Ectodermal cell (in vitro differentiated cells): Measurements from ENCODE around the gene SMAD4.
"Not testable (repeated sequence)": the region's sequence is repeated elsewhere in the genome, so short reads cannot be mapped to it uniquely, and the experiment has no call there.

Source experiments
- H3K27ac ChIP-seq: 2 replicates; pipeline ENCODE4 v1.7.0; 2013; ENCODE audit warnings: mild to moderate bottlenecking, low read depth, low read length; ENCODE audit not compliant: insufficient read depth, poor library complexity, severe bottlenecking
- H3K27me3 ChIP-seq: 2 replicates; pipeline ENCODE4 v1.7.0; 2013; ENCODE audit warnings: mild to moderate bottlenecking, low read length; ENCODE audit not compliant: insufficient read depth, control insufficient read depth, poor library complexity, severe bottlenecking
- H3K36me3 ChIP-seq: one replicate; pipeline ENCODE4 v1.7.0; 2013; ENCODE audit warnings: low read length; ENCODE audit not compliant: control insufficient read depth, insufficient read depth
- H3K4me1 ChIP-seq: one replicate; pipeline ENCODE4 v1.7.0; 2013; ENCODE audit warnings: low read length; ENCODE audit not compliant: control insufficient read depth, insufficient read depth
- H3K4me3 ChIP-seq: 2 replicates; pipeline ENCODE4 v1.7.0; 2013; ENCODE audit warnings: low read depth, low read length, control low read depth; ENCODE audit not compliant: insufficient read depth
- H3K9me3 ChIP-seq: 2 replicates; pipeline ENCODE4 v1.7.0; 2013; ENCODE audit warnings: mild to moderate bottlenecking, low read length, moderate library complexity; ENCODE audit not compliant: control insufficient read depth
- WGBS, 2 experiments: methylation state at CpG; one replicate each; pipeline ENCODE4 v1.1.7; 2013; ENCODE audit warnings: missing lambda C conversion rate in 2 of 2; 5-methylcytosine and 5-hydroxymethylcytosine counted together

Gene SMAD4

GRCh38 chr18:51107598-51108305 is 77.7 kb downstream of the SMAD4 start:
- peaks cover 2% of the 10 kb centered on the region for H3K9me3 ChIP-seq
- no peak overlapping the region for H3K27ac ChIP-seq
- H3K4me3 ChIP-seq, result no peak overlapping the region
- H3K4me1 ChIP-seq, result no peaks in the 10 kb centered on the region
- no peaks in the 10 kb centered on the region for H3K36me3 ChIP-seq
- WGBS, 2 experiments, result 90 to 93% methylated on average over 9 of the region's 9 CpGs
- H3K27me3 ChIP-seq, result no peaks in the 10 kb centered on the region

DNA sequence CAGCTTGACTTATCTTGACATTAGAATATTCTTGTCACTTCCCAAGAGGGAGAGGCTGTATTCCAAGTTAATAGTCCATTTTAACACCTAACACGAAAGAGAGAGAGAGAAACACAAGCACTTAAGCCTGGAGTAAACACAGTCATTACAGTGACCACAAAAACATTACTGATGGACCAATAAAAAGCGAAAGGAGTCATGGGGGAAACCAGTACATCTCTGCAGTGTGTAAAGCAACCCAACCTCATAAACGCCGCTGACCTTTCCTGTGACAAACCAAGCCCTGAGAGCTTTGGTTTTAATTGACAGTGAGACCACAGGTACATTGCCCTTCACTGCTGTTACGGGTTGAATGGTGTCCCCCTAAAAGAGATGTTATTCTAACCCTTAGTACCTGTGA is 78.3 kb downstream of the SMAD4 start:
- no peaks in the 10 kb centered on the region for H3K9me3 ChIP-seq
- H3K4me3 ChIP-seq, result no peak overlapping the region
- no peak overlapping the region for H3K27ac ChIP-seq
- no peaks in the 10 kb centered on the region for H3K4me1 ChIP-seq
- WGBS, 2 experiments, result 93 to 95% methylated on average over 5 of the region's 5 CpGs
- no peaks in the 10 kb centered on the region for H3K36me3 ChIP-seq
- H3K27me3 ChIP-seq, result no peaks in the 10 kb centered on the region

DNA sequence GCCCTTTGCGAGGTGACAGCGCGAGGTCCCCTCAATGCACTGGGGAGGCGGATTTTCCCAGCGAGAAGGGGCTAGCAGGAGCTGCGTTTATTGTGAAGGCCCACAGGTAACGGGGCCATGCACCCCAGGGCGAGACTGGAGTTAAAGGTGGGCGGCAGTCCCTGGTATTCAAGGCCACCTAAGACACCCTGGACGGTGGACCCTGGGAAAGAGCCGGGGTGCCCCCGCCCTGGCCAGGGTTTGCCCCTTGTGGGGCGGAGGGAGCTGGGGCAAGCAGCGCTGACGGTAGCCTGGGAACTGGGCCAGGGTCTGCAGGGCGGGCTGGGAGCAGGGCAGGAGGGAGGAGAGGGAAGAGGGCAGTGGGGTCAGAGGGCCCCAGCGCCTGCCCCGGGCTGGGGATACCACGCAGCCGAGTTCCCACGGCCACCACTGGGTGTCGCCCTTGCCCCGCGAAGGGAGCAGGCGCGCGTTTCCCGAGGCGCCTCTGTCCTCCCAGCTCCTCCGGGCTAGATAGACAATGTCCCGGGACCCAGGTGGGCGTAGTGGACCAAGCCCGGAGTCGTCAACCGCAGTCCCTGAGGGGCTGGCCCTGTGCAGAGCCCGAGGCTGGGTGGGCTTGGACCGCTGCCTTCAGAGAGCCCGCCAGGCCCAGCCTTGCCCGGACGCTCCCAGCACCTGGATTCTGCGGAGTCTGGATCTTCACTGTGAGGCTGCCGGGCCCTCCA is 80.2 kb downstream of the SMAD4 start:
- Histone ChIP-seq H3K36me3 (no peaks in the 10 kb centered on the region), H3K9me3 (no peaks in the 10 kb centered on the region), H3K27me3 (no peaks in the 10 kb centered on the region), H3K27ac (no peak overlapping the region), H3K4me1 (no peaks in the 10 kb centered on the region), H3K4me3 (no peak overlapping the region)
- 45 to 46% methylated on average over 42 of the region's 42 CpGs for WGBS, 2 experiments

- not testable (repeated sequence) for H3K4me3 ChIP-seq, H3K27me3 ChIP-seq, H3K9me3 ChIP-seq, H3K27ac ChIP-seq, H3K4me1 ChIP-seq, H3K36me3 ChIP-seq
- WGBS, 2 experiments, result 97% methylated on average over 24 of the region's 24 CpGs
Observed at GRCh38 chr18:51111633-51112355, 81.8 kb downstream of the SMAD4 start.

DNA sequence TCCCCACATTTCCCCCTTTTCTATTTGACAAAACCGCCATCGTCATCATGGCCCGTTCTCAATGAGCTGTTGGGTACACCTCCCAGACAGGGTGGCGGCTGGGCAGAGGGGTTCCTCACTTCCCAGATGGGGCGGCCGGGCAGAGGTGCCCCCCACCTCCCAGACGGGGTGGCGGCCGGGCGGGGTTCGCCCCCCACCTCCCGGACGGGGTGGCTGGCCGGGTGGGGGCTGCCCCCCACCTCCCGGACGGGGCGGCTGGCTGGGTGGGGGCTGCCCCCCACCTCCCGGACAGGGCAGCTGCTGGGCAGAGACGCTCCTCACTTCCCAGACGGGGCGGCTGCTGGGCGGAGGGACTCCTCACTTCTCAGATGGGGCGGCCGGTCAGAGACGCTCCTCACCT is 87.0 kb downstream of the SMAD4 start:
- H3K9me3 ChIP-seq, H3K27ac ChIP-seq, H3K36me3 ChIP-seq, H3K4me1 ChIP-seq, H3K27me3 ChIP-seq, H3K4me3 ChIP-seq: not testable (repeated sequence)
- 95 to 98% methylated on average over 23 to 25 of the region's 25 CpGs for WGBS, 2 experiments

GRCh38 chr18:51119561-51119960 is 89.5 kb downstream of the SMAD4 start:
- not testable (repeated sequence) for H3K27me3 ChIP-seq, H3K9me3 ChIP-seq, H3K4me3 ChIP-seq, H3K4me1 ChIP-seq, H3K27ac ChIP-seq, H3K36me3 ChIP-seq
- 93 to 94% methylated on average over 11 of the region's 11 CpGs for WGBS, 2 experiments

DNA sequence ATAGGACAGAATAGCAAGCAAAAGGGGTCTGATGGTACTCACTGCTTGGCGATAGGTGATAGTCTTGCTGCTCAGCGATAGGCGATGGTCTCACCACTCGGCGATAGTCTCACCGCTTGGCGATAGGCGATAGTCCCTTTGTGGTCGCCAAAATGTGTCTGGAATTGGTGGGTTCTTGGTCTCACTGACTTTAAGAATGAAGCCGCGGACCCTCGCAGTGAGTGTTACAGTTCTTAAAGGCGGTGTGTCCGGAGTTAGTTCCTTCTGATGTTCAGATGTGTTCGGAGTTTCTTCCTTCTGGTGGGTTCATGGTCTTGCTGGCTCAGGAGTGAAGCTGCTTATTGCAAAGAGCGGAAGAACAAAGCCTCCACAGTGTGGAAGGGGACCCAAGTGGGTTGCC is 90.0 kb downstream of the SMAD4 start:
- H3K36me3 ChIP-seq, H3K4me1 ChIP-seq, H3K27ac ChIP-seq, H3K27me3 ChIP-seq, H3K4me3 ChIP-seq, H3K9me3 ChIP-seq: not testable (repeated sequence)
- 95% methylated on average over 16 of the region's 16 CpGs for WGBS, 2 experiments

- no peaks in the 10 kb centered on the region for H3K27me3 ChIP-seq
- no peaks in the 10 kb centered on the region for H3K4me1 ChIP-seq
- no peaks in the 10 kb centered on the region for H3K9me3 ChIP-seq
- no peak overlapping the region for H3K4me3 ChIP-seq
- no peaks in the 10 kb centered on the region for H3K36me3 ChIP-seq
- WGBS, 2 experiments, result 94 to 95% methylated on average over 33 of the region's 33 CpGs
- H3K27ac ChIP-seq, result no peak overlapping the region
Observed at GRCh38 chr18:51120809-51121596, 91.0 kb downstream of the SMAD4 start.

GRCh38 chr18:51121597-51121857 is 91.5 kb downstream of the SMAD4 start:
- Histone ChIP-seq H3K4me1 (no peaks in the 10 kb centered on the region), H3K27me3 (no peaks in the 10 kb centered on the region), H3K36me3 (no peaks in the 10 kb centered on the region), H3K27ac (no peak overlapping the region), H3K9me3 (no peaks in the 10 kb centered on the region), H3K4me3 (no peak overlapping the region)
- WGBS, 2 experiments, result 96 to 97% methylated on average over 4 of the region's 4 CpGs
